Adrenal gland (tissue), 5 donors: ENCODE results near the gene SECISBP2.

Source experiments
- CTCF ChIP-seq, 6 experiments: fragments of 450-650 bp in 4 of 6; fragments of 200-600 bp in 2 of 6; sonication (generic) in 1 of 6; IDR thresholded peaks; 1 replicate in 5 of 6; 2 replicates in 1 of 6; pipeline versions ENCODE4 v1.5.1 to v1.8.0; 2016 to 2021; ENCODE audit warnings: antibody characterized with exemption in 6 of 6, mild to moderate bottlenecking in 2 of 6, moderate library complexity in 1 of 6
- POLR2A ChIP-seq, 2 donors: fragments of 450-650 bp; IDR thresholded peaks; one replicate each; pipeline ENCODE4 v1.6.1; 2017; ENCODE audit warnings: antibody characterized with exemption in 2 of 2, mild to moderate bottlenecking in 2 of 2, moderate library complexity in 1 of 2
- donor health status: DM: no; HTN: no; CAD: no.

- TF ChIP-seq CTCF (IDR thresholded peaks at IDR 0.05) (no peak), POLR2A (IDR thresholded peaks at IDR 0.05) (no peak)
Measured at GRCh38 chr9:89277043-89277442, 41.3 kb upstream of the SECISBP2 start.
